Measurements from ENCODE around the gene EFTUD2. TPM values are rescaled to one million over a fixed set of nuclear protein-coding genes. Genes with fewer than 3 reads are reported as not detected.
A peak's percentile ranks its signal among the peaks of the same experiment; 100 is the strongest.

EFTUD2 gene
- polyA plus RNA-seq, 3 donors, result 82.9 to 144 (median 104) TPM

- no peaks in the 10 kb centered on the region for H3K27me3 ChIP-seq (ENCODE audit: control insufficient read depth in 2 of 2, insufficient read depth in 2 of 2, low read length in 2 of 2)
- H3K4me3 ChIP-seq (replicated peaks in 1 of 3; ENCODE audit: low read depth in 2 of 3, low read length in 3 of 3), result no peak overlapping the region
- no peak overlapping the region for H3K27ac ChIP-seq (ENCODE audit: low read depth in 1 of 2, low read length in 2 of 2)
- no peaks in the 10 kb centered on the region for H3K36me3 ChIP-seq (replicated peaks in 1 of 2; ENCODE audit: control insufficient read depth in 1 of 2, insufficient read depth in 2 of 2, low read length in 2 of 2)
- H3K4me1 ChIP-seq (ENCODE audit: control insufficient read depth in 1 of 2, insufficient read depth in 2 of 2, low read length in 2 of 2), result peaks cover 49 to 52% of the 10 kb centered on the region in 2 donors
- TF ChIP-seq, protein P1, sequence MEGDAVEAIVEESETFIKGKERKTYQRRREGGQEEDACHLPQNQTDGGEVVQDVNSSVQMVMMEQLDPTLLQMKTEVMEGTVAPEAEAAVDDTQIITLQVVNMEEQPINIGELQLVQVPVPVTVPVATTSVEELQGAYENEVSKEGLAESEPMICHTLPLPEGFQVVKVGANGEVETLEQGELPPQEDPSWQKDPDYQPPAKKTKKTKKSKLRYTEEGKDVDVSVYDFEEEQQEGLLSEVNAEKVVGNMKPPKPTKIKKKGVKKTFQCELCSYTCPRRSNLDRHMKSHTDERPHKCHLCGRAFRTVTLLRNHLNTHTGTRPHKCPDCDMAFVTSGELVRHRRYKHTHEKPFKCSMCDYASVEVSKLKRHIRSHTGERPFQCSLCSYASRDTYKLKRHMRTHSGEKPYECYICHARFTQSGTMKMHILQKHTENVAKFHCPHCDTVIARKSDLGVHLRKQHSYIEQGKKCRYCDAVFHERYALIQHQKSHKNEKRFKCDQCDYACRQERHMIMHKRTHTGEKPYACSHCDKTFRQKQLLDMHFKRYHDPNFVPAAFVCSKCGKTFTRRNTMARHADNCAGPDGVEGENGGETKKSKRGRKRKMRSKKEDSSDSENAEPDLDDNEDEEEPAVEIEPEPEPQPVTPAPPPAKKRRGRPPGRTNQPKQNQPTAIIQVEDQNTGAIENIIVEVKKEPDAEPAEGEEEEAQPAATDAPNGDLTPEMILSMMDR (IDR thresholded peaks at IDR 0.05), result no peak
- peak in 1 of 3 donors; percentile 2 for DNase-seq
- H3K4me1 Mint-ChIP-seq, result peaks cover 53% of the 10 kb centered on the region
- H3K9me3 Mint-ChIP-seq, result peaks cover 0 to 2% (median 0%) of the 10 kb centered on the region in 7 donors
- intact Hi-C loops (cut with micrococcal nuclease), result loop anchor here in 1 of 2 donors (5.0 kb wide), 1 partner anchor 43 kb away; the partner anchor contains the start of gene KIF18B
- no peak overlapping the region for H3K27ac Mint-ChIP-seq
- no peak overlapping the region for H3K4me3 Mint-ChIP-seq
- H3K9ac ChIP-seq (ENCODE audit: insufficient read depth, low read length, poor library complexity, severe bottlenecking), result no peak overlapping the region
- H2AFZ ChIP-seq (ENCODE audit: insufficient read depth, low read depth, low read length, poor library complexity, severe bottlenecking), result no peak overlapping the region
- no peaks in the 10 kb centered on the region for H3K36me3 Mint-ChIP-seq
- peaks cover 0 to 1% (median 0%) of the 10 kb centered on the region in 3 donors for H3K27me3 Mint-ChIP-seq (ENCODE audit: low read depth in 3 of 3)
- H3K79me2 ChIP-seq (ENCODE audit: insufficient read depth, low read length), result no peaks in the 10 kb centered on the region
- no peaks in the 10 kb centered on the region for H3K9me3 ChIP-seq (replicated peaks in 1 of 2; ENCODE audit: control insufficient read depth in 1 of 2, insufficient read depth in 1 of 2, low read length in 2 of 2)
- H3K4me2 ChIP-seq (replicated peaks; ENCODE audit: extremely low read depth, low read length, poor library complexity, severe bottlenecking), result no peak overlapping the region
- no peaks in the 10 kb centered on the region for H4K20me1 ChIP-seq (ENCODE audit: insufficient read depth, low read length)
- 97% methylated on average over 35 of the region's 35 CpGs for WGBS (ENCODE audit: insufficient coverage)
Observed at GRCh38 chr17:44904001-44904984, 5.0 kb upstream of the EFTUD2 start.

DNA sequence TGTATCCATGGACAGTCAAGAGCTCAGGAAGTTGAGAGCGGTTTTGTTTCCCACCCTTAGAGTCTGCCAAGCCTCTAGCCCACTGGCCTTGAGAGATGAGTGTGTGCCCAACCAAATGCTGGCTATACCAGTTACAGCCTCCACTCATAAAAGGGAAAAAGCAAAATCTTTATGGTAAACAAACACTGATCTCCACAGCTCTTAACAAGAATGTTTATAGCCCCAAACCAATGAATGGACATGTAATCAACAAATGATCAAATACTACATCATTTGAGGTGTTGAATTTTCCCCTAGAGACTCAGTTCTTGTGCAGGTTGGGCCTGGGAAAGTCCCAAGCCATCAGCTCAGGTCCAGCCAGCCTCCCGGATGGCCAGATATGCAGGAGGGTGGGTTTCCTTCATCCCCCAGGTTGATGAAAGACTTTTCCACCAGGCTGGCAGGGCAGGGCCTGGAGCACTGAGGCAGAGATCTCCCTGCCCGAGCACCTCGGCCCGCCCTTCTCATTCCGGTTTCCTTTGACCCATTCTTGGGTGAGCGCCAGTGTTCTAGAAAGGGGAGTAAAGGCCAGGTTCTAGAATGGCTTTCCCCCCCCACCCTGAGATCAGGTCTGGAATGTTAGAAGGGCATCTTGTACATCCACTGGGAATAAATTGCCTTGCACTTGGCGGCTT lies 3.9 kb upstream of the EFTUD2 start:
- Histone ChIP-seq H3K79me2 (ENCODE audit: insufficient read depth, low read length) (peaks cover 11% of the 10 kb centered on the region), H3K9me3 (replicated peaks in 1 of 2; ENCODE audit: control insufficient read depth in 1 of 2, insufficient read depth in 1 of 2, low read length in 2 of 2) (no peaks in the 10 kb centered on the region), H3K4me1 (ENCODE audit: control insufficient read depth in 1 of 2, insufficient read depth in 2 of 2, low read length in 2 of 2) (peaks cover 53 to 59% of the 10 kb centered on the region in 2 donors), H4K20me1 (ENCODE audit: insufficient read depth, low read length) (peaks cover 8% of the 10 kb centered on the region), H2AFZ (ENCODE audit: insufficient read depth, low read depth, low read length, poor library complexity, severe bottlenecking) (no peak overlapping the region), H3K4me3 (replicated peaks in 1 of 3; ENCODE audit: low read depth in 2 of 3, low read length in 3 of 3) (no peak overlapping the region), H3K27ac (ENCODE audit: low read depth in 1 of 2, low read length in 2 of 2) (no peak overlapping the region), H3K9ac (ENCODE audit: insufficient read depth, low read length, poor library complexity, severe bottlenecking) (no peak overlapping the region), H3K27me3 (ENCODE audit: control insufficient read depth in 2 of 2, insufficient read depth in 2 of 2, low read length in 2 of 2) (no peaks in the 10 kb centered on the region), H3K4me2 (replicated peaks; ENCODE audit: extremely low read depth, low read length, poor library complexity, severe bottlenecking) (no peak overlapping the region), H3K36me3 (replicated peaks in 1 of 2; ENCODE audit: control insufficient read depth in 1 of 2, insufficient read depth in 2 of 2, low read length in 2 of 2) (no peaks in the 10 kb centered on the region)
- TF ChIP-seq, protein P1 (IDR thresholded peaks at IDR 0.05), result no peak
- H3K4me3 Mint-ChIP-seq, result no peak overlapping the region
- H3K27me3 Mint-ChIP-seq (ENCODE audit: low read depth in 3 of 3), result peaks cover 0 to 1% (median 0%) of the 10 kb centered on the region in 3 donors
- no peaks in the 10 kb centered on the region for H3K9me3 Mint-ChIP-seq
- no peak overlapping the region for H3K27ac Mint-ChIP-seq
- DNase-seq, result no peak
- H3K36me3 Mint-ChIP-seq, result no peaks in the 10 kb centered on the region
- WGBS (ENCODE audit: insufficient coverage), result 100% methylated on average over 1 of the region's 8 CpGs
- peaks cover 60% of the 10 kb centered on the region for H3K4me1 Mint-ChIP-seq
- intact Hi-C loops (cut with micrococcal nuclease), result loop anchor here in 1 of 2 donors (5.0 kb wide), 1 partner anchor 44 kb away; the partner anchor contains the start of gene KIF18B

Data from CD14-positive monocyte (primary cell).